Superior temporal gyrus (tissue), 1 donor: ENCODE results near the gene RUFY2.
"Not testable (repeated sequence)": the region's sequence is repeated elsewhere in the genome, so short reads cannot be mapped to it uniquely, and the experiment has no call there.

Experiments
- DNase-seq: peaks from one replicate; pipeline ENCODE4 v3.0.0-alpha.2; 2016; ENCODE audit errors: extremely low spot score

Gene RUFY2

GRCh38 chr10:68406815-68407548 is at the start of gene RUFY2:
RUFY2 (minus strand) TSS chr10:68407277; CDS start chr10:68407189, 88 bp downstream.
- peak; percentile 72 for DNase-seq

- DNase-seq = not testable (repeated sequence)
These were observed 42.6 kb upstream of the RUFY2 start for GRCh38 chr10:68449698-68450097.

GRCh38 chr10:68446179-68446578 is 39.1 kb upstream of the RUFY2 start:
- DNase-seq = no peak

- peak; percentile 40 for DNase-seq
These were observed 35.9 kb upstream of the RUFY2 start for GRCh38 chr10:68442971-68443370.

GRCh38 chr10:68440898-68441297 is 33.8 kb upstream of the RUFY2 start:
- DNase-seq = no peak

GRCh38 chr10:68435803-68436202 is 28.7 kb upstream of the RUFY2 start:
- DNase-seq = no peak

GRCh38 chr10:68434657-68435056 is 27.6 kb upstream of the RUFY2 start:
- DNase-seq = no peak

GRCh38 chr10:68428396-68429104 is 21.5 kb upstream of the RUFY2 start:
- no peak for DNase-seq

- no peak for DNase-seq
These were observed 17.5 kb upstream of the RUFY2 start for GRCh38 chr10:68424454-68425014.

- no peak for DNase-seq
These were observed 16.4 kb upstream of the RUFY2 start for GRCh38 chr10:68423522-68423921.

- DNase-seq = no peak
These were observed 12.3 kb upstream of the RUFY2 start for GRCh38 chr10:68419376-68419775.

- no peak for DNase-seq
These were observed 1.9 kb upstream of the RUFY2 start for GRCh38 chr10:68408898-68409518.

- DNase-seq = peak; percentile 73
These were observed 814 bp downstream of the RUFY2 start for GRCh38 chr10:68406111-68406814.

GRCh38 chr10:68403701-68404100 is 3.4 kb downstream of the RUFY2 start:
- no peak for DNase-seq

- DNase-seq = no peak
These were observed 4.8 kb downstream of the RUFY2 start for GRCh38 chr10:68402276-68402675.

GRCh38 chr10:68397005-68397404 is 10.1 kb downstream of the RUFY2 start:
- DNase-seq = no peak

GRCh38 chr10:68385740-68386139 is 21.3 kb downstream of the RUFY2 start:
- DNase-seq = no peak

- DNase-seq = no peak
These were observed 35.5 kb downstream of the RUFY2 start for GRCh38 chr10:68371604-68372003.

- no peak for DNase-seq
These were observed 40.0 kb downstream of the RUFY2 start for GRCh38 chr10:68367121-68367520.

- DNase-seq = no peak
These were observed 40.5 kb downstream of the RUFY2 start for GRCh38 chr10:68366600-68366999.

GRCh38 chr10:68365611-68366010 is 41.5 kb downstream of the RUFY2 start:
- no peak for DNase-seq
